ENCODE results near the gene RPL6.
A peak's percentile ranks its signal among the peaks of the same experiment; 100 is the strongest.
"Not testable (repeated sequence)": the region's sequence is repeated elsewhere in the genome, so short reads cannot be mapped to it uniquely, and the experiment has no call there.

Gene RPL6

GRCh38 chr12:112419297-112420133 is 10.1 kb upstream of the RPL6 start:
- DNase-seq (ENCODE audit: low read depth) = no peak

GRCh38 chr12:112418608-112419296 is 9.3 kb upstream of the RPL6 start, which contains the start of gene PTPN11:
Gene PTPN11, plus strand, starts transcription at chr12:112418947. Its CDS starts 165 bp downstream, at chr12:112419112.
- DNase-seq (ENCODE audit: low read depth) = peak; percentile 88

- DNase-seq (ENCODE audit: low read depth) = no peak
These were observed 8.8 kb upstream of the RPL6 start for GRCh38 chr12:112418273-112418607.

- not testable (repeated sequence) for DNase-seq (ENCODE audit: low read depth)
These were observed 6.1 kb upstream of the RPL6 start for GRCh38 chr12:112415457-112415856.

- DNase-seq (ENCODE audit: low read depth) = no peak
These were observed 4.6 kb upstream of the RPL6 start for GRCh38 chr12:112413855-112414625.

GRCh38 chr12:112409906-112410244 is 470 bp upstream of the RPL6 start:
- DNase-seq (ENCODE audit: low read depth) = no peak

- DNase-seq (ENCODE audit: low read depth) = no peak
These were observed 784 bp downstream of the RPL6 start for GRCh38 chr12:112408621-112409020.

GRCh38 chr12:112407683-112408082 is 1.7 kb downstream of the RPL6 start:
- not testable (repeated sequence) for DNase-seq (ENCODE audit: low read depth)

GRCh38 chr12:112406519-112407488 is 2.6 kb downstream of the RPL6 start:
- DNase-seq (ENCODE audit: low read depth) = no peak

GRCh38 chr12:112401903-112402498 is 7.4 kb downstream of the RPL6 start:
- DNase-seq (ENCODE audit: low read depth) = no peak

GRCh38 chr12:112401054-112401453 is 8.4 kb downstream of the RPL6 start:
- DNase-seq (ENCODE audit: low read depth) = no peak

GRCh38 chr12:112393328-112393727 is 16.1 kb downstream of the RPL6 start:
- DNase-seq (ENCODE audit: low read depth) = no peak

GRCh38 chr12:112389922-112390654 is 19.3 kb downstream of the RPL6 start:
- DNase-seq (ENCODE audit: low read depth) = not testable (repeated sequence)

- no peak for DNase-seq (ENCODE audit: low read depth)
These were observed 20.2 kb downstream of the RPL6 start for GRCh38 chr12:112389228-112389627.

- DNase-seq (ENCODE audit: low read depth) = no peak
These were observed 22.7 kb downstream of the RPL6 start for GRCh38 chr12:112386726-112387125.

GRCh38 chr12:112382866-112383265 is 26.5 kb downstream of the RPL6 start:
- DNase-seq (ENCODE audit: low read depth) = no peak

- peak; percentile 92 for DNase-seq (ENCODE audit: low read depth)
These were observed 27.3 kb downstream of the RPL6 start, which contains the start of gene HECTD4 for GRCh38 chr12:112381883-112382796. Gene HECTD4, minus strand, starts transcription at chr12:112382431. Its CDS starts 303 bp downstream, at chr12:112382128.

- DNase-seq (ENCODE audit: low read depth) = peak; percentile 27
These were observed 28.0 kb downstream of the RPL6 start for GRCh38 chr12:112381406-112381882.
